Right cardiac atrium (tissue), 5 donors: Measurements from ENCODE around the gene TBL1X. TPM values are rescaled to one million over a fixed set of nuclear protein-coding genes. Genes with fewer than 3 reads are reported as not detected.

Experiments used
- ATAC-seq, 2 donors: fragments of 200-7000 bp; cut with Tn5 transposase; one replicate each; pipeline versions ENCODE4 v1.8.0 to v1.9.1; 2020; ENCODE audit warnings: moderate library complexity in 2 of 2, mild to moderate bottlenecking in 1 of 2
- DNase-seq, 3 donors: peaks; one replicate each; pipeline ENCODE4 v3.0.0-alpha.2; 2020
- H3K27ac ChIP-seq: one replicate; pipeline ENCODE4 v1.5.1; 2013; ENCODE audit warnings: mild to moderate bottlenecking, low read length, control low read depth, moderate library complexity
- H3K27me3 ChIP-seq: one replicate; pipeline ENCODE4 v1.6.1; 2013; ENCODE audit not compliant: control insufficient read depth, insufficient read depth
- H3K4me1 ChIP-seq: one replicate; pipeline ENCODE4 v1.6.1; 2013; ENCODE audit warnings: low read length; ENCODE audit not compliant: control insufficient read depth, insufficient read depth
- H3K4me3 ChIP-seq: one replicate; pipeline ENCODE4 v1.5.1; 2013; ENCODE audit warnings: low read length, control low read depth
- H3K9me3 ChIP-seq: one replicate; pipeline ENCODE4 v1.6.1; 2013; ENCODE audit warnings: low read length; ENCODE audit not compliant: control insufficient read depth
- WGBS: extraction: QIAGEN DNeasy Blood & Tissue Kit; methylation state at CpG from one replicate; pipeline ENCODE4 v1.1.7; 2013; 5-methylcytosine and 5-hydroxymethylcytosine counted together
- intact Hi-C, 4 donors: fragments of 100-400 bp; cut with DNase I; formaldehyde crosslinking; loops; one replicate each; pipeline versions ENCODE4 v1.11.0 to v1.14.0; 2022 to 2023
- polyA plus RNA-seq: library from polyadenylated mRNA; stranded (reverse); fragments of 200-250 nt; gene quantifications from one replicate; pipeline ENCODE4 v1.2.3, GENCODE V29; 2013
- total RNA-seq, 4 donors: library from RNA; stranded (reverse); fragmentation: NEBNext Ultra II Directional; extraction: Animal tissue kit (Norgen Biotek cat#: 25700); gene quantifications; one replicate each; pipeline ENCODE4 v1.2.1, GENCODE V29; 2021
- donor health status: healthy with polysubstance abuse.
- donor health status: DM: no; HTN: yes; CAD: no.
- donor health status: DM: no; HTN: no; CAD: no.
- donor health status: DM: no; HTN: yes; CAD: no; lungs with severe emphysema.
- donor health status: DM: yes; HTN: yes; CAD: no.

The TBL1X gene
- total and polyA plus RNA-seq, 5 donors, result 5.1 to 16.3 (median 13.4) TPM

DNA sequence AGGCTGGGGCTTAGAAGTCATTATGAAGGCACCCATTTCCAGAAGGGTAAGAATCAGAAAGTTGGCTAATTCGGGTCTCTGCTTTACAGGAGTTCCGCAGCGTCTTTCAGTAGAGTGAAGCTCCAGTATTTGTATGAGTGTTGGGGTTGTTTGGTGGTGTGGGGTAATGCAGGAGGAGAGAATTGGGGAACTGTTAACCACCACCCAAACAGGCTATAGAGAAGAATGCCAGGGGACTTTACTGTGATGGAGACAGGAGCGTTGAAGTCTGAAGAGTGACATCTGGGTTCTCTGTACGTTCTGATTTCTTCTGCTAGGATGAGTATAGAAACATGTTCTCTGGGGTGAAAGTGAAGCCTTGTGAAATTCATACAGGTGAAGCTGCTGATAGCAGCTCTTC is 96.3 kb downstream of the TBL1X start:
- Histone ChIP-seq H3K4me1 (peaks cover 1% of the 10 kb centered on the region), H3K27ac (no peak overlapping the region), H3K9me3 (no peaks in the 10 kb centered on the region), H3K27me3 (no peaks in the 10 kb centered on the region), H3K4me3 (no peak overlapping the region)
- DNase-seq (no peak), ATAC-seq (no peak)
- 96% methylated on average over 5 of the region's 5 CpGs for WGBS
- intact Hi-C loops, result no loop called here

DNA sequence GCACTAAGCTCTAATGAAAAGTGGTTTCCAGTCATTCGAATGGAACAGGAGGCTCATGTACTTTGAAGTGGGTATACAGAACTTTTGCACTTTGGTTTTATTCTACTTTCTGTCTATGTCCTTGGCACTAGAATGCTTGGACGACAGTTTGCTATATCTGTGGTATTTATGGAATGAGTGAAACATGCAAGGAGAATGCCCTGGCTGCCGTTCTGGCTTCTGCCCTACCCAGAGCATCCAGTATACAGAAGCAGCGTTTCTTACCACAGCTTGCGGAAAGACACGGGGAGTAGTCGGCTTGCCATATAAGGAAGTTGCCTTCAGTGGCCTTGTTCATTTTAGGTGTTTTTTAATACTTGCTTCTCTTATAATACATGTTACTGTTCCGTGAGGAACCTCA is 98.0 kb downstream of the TBL1X start:
- ATAC-seq (peak; percentile 61 to 66), DNase-seq (peak in 1 of 3 donors; percentile 64)
- H3K9me3 ChIP-seq, result no peaks in the 10 kb centered on the region
- H3K4me1 ChIP-seq, result peaks cover 1% of the 10 kb centered on the region
- 49% methylated on average over 8 of the region's 8 CpGs for WGBS
- H3K27ac ChIP-seq, result no peak overlapping the region
- no peak overlapping the region for H3K4me3 ChIP-seq
- H3K27me3 ChIP-seq, result no peaks in the 10 kb centered on the region
- intact Hi-C loops, result no loop called here

DNA sequence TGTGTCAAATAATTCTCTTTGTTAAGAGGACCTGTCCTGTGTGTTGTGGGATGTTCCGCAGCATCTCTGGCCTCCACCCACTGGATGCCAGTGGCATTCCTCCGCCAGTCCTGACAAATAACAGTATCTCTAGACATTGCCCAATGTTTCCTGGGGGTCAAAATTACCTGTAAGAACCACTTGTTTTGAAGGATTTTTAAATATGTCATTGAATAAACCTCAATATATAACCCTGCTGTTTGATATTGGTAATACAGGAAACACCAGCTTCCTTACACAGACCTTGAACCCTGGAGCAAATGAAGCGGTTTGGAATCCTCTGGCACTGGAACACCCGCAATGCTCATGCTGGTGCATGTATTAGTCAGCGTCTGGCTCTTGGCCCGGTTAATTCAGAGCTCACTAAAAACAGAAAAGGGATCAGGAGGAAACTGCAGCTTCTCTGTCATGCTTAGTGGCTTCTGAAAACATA is 101.3 kb downstream of the TBL1X start:
- WGBS, result 15% methylated on average over 6 of the region's 6 CpGs
- no peak overlapping the region for H3K4me3 ChIP-seq
- peak; percentile 63 to 80 (median 67) for DNase-seq
- H3K4me1 ChIP-seq, result peaks cover 7% of the 10 kb centered on the region
- intact Hi-C loops, result no loop called here
- ATAC-seq, result peak; percentile 65 to 79
- no peak overlapping the region for H3K27ac ChIP-seq
- no peaks in the 10 kb centered on the region for H3K27me3 ChIP-seq
- no peaks in the 10 kb centered on the region for H3K9me3 ChIP-seq

DNA sequence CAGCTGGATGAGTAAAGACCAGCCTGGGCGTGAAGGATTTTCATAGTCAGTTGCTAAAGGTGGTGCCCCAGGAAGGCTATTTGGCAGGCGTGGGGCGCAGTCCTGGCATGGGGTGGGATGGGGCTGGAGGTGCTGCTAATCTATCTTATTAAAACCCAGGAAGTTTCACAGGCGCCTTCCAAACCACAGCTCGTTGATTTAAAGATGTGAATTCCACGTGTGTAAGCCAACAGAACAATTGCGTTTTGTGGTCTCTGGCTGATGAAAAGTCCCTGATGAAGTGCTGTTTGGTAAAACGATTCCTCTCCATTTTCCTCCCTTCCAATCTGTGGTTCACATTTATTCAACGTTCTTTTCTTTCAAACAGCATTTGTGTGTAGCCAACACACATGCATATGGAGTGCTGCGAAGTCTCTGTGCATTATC is 105.0 kb downstream of the TBL1X start:
- WGBS, result 37% methylated on average over 10 of the region's 10 CpGs
- H3K9me3 ChIP-seq, result no peaks in the 10 kb centered on the region
- H3K4me1 ChIP-seq, result peaks cover 7% of the 10 kb centered on the region
- DNase-seq (peak in 1 of 3 donors; percentile 36), ATAC-seq (no peak)
- intact Hi-C loops, result no loop called here
- H3K27ac ChIP-seq, result no peak overlapping the region
- no peaks in the 10 kb centered on the region for H3K27me3 ChIP-seq
- no peak overlapping the region for H3K4me3 ChIP-seq

DNA sequence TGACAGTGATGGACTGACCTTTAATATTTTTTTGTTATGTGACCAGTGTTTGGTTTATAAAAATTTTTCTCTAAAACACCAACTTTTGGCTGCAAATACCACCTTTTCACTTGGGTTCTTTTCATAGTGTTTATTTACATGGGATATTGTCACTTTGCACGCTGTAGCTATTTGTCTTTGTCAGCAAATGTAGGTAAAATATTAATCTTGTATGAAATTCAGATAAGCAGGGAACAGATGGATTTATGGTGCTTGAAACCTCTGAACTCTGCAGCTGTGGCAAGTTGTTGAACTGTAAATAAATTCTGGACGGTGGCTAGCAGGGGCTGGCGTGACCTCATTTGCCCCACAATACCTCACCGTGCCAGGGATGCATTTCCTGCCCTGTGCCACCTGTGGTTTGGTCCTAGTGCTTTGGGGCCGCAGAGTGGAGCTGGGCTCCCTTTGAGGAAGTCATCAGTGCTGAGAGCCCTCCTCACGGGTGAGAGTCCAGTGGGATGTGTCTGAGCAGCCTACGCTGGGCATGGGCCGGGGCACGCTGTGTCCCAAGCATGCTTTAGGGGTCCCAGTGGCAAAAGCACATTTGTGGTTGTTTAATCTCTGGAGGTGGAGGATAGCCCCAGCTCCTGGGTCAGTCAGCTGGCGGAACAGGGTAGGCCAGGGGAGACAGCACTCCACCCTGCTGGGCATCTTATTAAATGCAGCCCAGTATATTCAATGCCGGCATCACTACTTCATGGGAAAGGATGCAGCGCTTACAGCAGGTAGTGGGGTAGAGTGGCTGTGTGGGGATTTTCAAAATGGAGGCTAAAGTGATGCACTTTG is 108.6 kb downstream of the TBL1X start:
- intact Hi-C loops, result no loop called here
- WGBS, result 80% methylated on average over 12 of the region's 12 CpGs
- ATAC-seq, result no peak

DNA sequence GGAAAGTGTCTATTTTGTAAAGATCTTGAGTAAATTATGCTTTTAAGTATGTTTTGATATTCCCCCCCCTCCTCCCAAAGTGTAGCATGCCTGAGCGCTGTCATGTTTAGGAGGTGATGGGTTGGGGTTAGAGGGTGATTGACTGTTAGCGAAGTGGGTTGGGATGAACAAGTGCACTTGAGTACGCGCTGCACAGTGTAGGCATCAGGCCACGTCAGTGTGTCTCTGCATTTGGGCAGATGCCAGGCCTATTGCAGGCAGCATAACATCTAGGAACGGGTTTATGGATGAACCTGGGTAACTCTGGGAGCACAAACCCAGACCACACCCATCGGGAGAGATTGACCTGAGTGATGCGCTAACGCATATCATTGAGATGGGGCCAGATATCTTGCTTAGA is 111.2 kb downstream of the TBL1X start:
- Histone ChIP-seq H3K27me3 (no peaks in the 10 kb centered on the region), H3K9me3 (no peaks in the 10 kb centered on the region), H3K4me1 (peaks cover 7% of the 10 kb centered on the region), H3K4me3 (no peak overlapping the region), H3K27ac (no peak overlapping the region)
- intact Hi-C loops, result no loop called here
- DNase-seq, result peak in 1 of 3 donors; percentile 46
- 79% methylated on average over 9 of the region's 9 CpGs for WGBS
- ATAC-seq, result peak in 1 of 2 donors; percentile 40

More for the DNA sequence above, 108.6 kb downstream of the TBL1X start:
- Histone ChIP-seq H3K4me3 (no peak overlapping the region), H3K27ac (no peak overlapping the region), H3K9me3 (no peaks in the 10 kb centered on the region), H3K4me1 (peaks cover 12% of the 10 kb centered on the region), H3K27me3 (no peaks in the 10 kb centered on the region)
- no peak for DNase-seq

DNA sequence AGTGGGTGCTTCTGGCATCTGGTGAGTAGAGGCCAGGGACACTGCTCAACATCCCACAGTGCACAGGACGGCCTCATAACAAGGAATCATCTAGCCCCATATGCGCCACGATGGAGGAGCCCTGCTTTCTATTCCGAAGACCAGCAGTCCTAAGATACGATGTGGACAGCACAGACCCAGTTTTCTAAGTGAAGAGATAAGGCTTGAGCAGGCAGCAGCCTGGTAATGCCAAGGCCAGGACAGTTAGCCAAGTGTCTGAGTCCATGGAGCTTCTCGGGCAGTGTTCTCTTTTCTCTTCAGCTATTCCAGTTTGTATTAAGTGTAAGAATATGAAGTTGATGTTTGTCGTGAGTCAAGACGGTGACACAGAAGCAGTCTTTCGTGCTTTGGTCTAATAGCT is 112.7 kb downstream of the TBL1X start:
- DNase-seq, result no peak
- WGBS, result 48% methylated on average over 9 of the region's 9 CpGs
- H3K4me3 ChIP-seq, result no peak overlapping the region
- peaks cover 10% of the 10 kb centered on the region for H3K4me1 ChIP-seq
- no peak overlapping the region for H3K27ac ChIP-seq
- intact Hi-C loops, result no loop called here
- no peak for ATAC-seq
- H3K9me3 ChIP-seq, result no peaks in the 10 kb centered on the region
- H3K27me3 ChIP-seq, result no peaks in the 10 kb centered on the region

DNA sequence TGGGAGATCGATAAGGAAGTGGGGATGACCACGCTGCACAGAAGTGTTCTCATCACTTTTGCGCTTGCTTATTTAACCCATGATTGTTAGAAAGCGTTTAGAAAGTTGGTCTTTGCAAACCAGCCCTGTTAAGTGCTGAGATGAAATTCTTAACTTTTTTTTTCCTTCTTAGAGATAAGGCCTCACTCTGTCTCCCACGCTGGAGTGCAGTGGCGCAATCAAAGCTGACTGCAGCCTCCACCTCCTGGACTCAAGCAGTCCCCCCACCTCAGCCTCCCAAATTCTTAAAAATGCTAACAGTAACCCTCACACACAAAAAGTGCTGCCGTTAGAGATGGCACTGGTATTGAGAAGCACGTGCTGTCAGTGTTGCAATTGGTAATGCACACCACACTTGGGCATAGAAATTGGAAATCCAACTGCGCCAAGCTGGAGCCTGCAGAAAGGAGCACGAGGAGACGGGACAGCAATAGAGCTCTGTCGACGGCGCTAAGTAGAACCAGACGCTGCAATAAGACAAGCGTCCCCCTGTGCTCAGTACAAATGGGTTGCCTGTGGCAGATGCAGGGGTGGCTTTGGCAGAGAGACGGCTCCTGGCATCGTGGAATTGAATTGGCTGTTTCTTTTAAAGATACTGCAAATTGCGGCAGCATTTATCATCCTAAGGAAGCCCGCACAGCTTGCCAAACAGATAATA is 113.4 kb downstream of the TBL1X start:
- H3K4me1 ChIP-seq, result peaks cover 10% of the 10 kb centered on the region
- DNase-seq (no peak), ATAC-seq (no peak)
- H3K4me3 ChIP-seq, result no peak overlapping the region
- no peak overlapping the region for H3K27ac ChIP-seq
- intact Hi-C loops, result no loop called here
- no peaks in the 10 kb centered on the region for H3K27me3 ChIP-seq
- no peaks in the 10 kb centered on the region for H3K9me3 ChIP-seq
- WGBS, result 55% methylated on average over 20 of the region's 20 CpGs

DNA sequence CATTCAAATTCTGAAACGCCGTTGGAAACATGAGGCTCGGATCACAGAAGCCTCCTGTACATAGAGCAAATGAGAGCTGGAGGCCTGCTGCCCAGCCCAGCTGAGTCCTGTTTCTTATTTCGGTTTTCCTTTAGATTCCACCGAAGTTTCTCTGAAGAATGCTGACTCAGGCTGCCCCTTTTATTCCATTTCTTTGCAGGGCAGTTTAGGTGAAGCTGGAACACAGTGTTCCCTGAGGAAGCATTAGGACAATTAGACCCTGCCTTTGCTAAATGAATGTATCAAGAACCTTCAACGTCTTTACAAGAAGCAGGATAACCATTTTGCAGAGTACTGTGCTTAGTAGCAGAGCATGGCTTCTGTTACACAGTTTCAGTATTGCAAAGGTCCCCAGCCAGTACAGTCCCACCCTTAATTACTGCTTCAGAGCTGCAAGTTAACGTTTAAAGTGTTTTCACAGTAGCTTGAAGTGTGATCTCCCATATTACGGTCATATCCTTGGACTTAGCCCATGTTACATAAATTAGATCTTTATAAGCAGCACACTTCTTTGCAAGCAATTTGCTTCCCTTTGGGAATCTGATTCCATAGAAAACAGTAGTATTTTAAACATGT is 117.0 kb downstream of the TBL1X start:
- H3K27me3 ChIP-seq, result no peaks in the 10 kb centered on the region
- intact Hi-C loops, result no loop called here
- DNase-seq (no peak), ATAC-seq (no peak)
- H3K4me3 ChIP-seq, result no peak overlapping the region
- peaks cover 4% of the 10 kb centered on the region for H3K4me1 ChIP-seq
- no peak overlapping the region for H3K27ac ChIP-seq
- H3K9me3 ChIP-seq, result no peaks in the 10 kb centered on the region
- 52% methylated on average over 8 of the region's 8 CpGs for WGBS

DNA sequence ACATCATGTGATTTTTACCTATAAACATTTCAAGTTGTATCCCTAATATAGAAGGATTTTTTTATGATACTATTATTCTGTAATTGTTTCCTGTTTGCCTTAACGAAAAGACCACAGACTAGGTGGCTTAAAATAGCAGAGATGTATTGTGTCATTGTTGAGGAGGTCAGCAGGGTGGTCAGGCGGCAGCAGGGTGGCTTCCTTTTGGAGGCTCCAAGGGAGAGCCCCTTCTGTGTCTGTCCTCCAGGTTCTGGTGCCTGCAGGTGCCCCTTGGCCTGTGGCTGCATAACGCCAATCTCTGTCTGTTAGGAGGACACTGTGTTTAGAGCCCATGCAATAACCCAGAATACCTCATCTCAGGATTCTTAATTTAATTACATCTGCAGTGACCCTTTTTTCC is 118.1 kb downstream of the TBL1X start:
- 61% methylated on average over 3 of the region's 3 CpGs for WGBS
- intact Hi-C loops, result no loop called here
- Histone ChIP-seq H3K9me3 (no peaks in the 10 kb centered on the region), H3K4me3 (no peak overlapping the region), H3K4me1 (peaks cover 6% of the 10 kb centered on the region), H3K27ac (no peak overlapping the region), H3K27me3 (no peaks in the 10 kb centered on the region)
- DNase-seq, result no peak
- no peak for ATAC-seq

DNA sequence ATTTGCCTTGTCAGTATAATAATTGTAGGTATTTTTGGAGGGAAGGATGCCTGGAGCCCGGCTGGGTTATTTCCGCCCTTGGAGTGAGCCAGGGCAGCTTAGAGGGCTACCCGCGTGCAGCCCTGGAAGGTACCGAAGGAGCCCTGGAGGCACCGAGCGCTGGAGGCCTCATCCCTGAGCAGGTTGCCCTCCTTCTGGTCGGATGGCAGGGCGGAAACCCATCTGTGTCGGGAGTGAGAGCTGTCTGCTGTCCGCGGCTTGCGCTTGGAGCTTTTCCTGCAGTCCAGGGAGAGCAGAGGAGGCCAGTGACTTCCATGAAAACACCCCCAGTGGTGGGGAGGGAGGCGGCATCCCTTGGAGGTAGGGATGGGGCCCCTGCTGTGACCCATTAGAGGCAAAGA is 122.1 kb downstream of the TBL1X start:
- DNase-seq, result no peak
- H3K4me1 ChIP-seq, result peaks cover 2% of the 10 kb centered on the region
- H3K4me3 ChIP-seq, result no peak overlapping the region
- H3K9me3 ChIP-seq, result no peaks in the 10 kb centered on the region
- peak in 1 of 2 donors; percentile 26 for ATAC-seq
- H3K27ac ChIP-seq, result no peak overlapping the region
- 65% methylated on average over 14 of the region's 14 CpGs for WGBS
- H3K27me3 ChIP-seq, result no peaks in the 10 kb centered on the region
- intact Hi-C loops, result loop anchor here in 1 of 4 donors (5.0 kb wide), 1 partner anchor 265 kb away; no protein-coding TSS in a partner anchor
